Stimulated activated CD4-positive, alpha-beta T cell treated with anti-CD3 and anti-CD28 coated beads, TNF-alpha, amount 100 ng/mL, for 4 hours (primary cell): ENCODE measurements around the gene ENGASE.
A peak's percentile ranks its signal among the peaks of the same experiment; 100 is the strongest.
"Not testable (repeated sequence)": the region's sequence is repeated elsewhere in the genome, so short reads cannot be mapped to it uniquely, and the experiment has no call there.

Experiments
- DNase-seq, 3 experiments: peaks; one replicate each; pipeline ENCODE4 v3.0.0-alpha.2; 2020; ENCODE audit warnings: low read depth in 3 of 3

ENGASE gene

GRCh38 chr17:79051306-79051705 is 23.3 kb upstream of the ENGASE start:
- DNase-seq, result no peak

GRCh38 chr17:79052131-79052530 is 22.5 kb upstream of the ENGASE start:
- DNase-seq, result no peak

- DNase-seq, result no peak
Measured at GRCh38 chr17:79053251-79053925, 21.2 kb upstream of the ENGASE start.

GRCh38 chr17:79054200-79054960 is 20.2 kb upstream of the ENGASE start:
- DNase-seq, result no peak

GRCh38 chr17:79055197-79055596 is 19.4 kb upstream of the ENGASE start:
- DNase-seq, result no peak

GRCh38 chr17:79057737-79058385 is 16.8 kb upstream of the ENGASE start:
- DNase-seq, result no peak

- no peak for DNase-seq
Measured at GRCh38 chr17:79062691-79063090, 11.9 kb upstream of the ENGASE start.

GRCh38 chr17:79064026-79064425 is 10.6 kb upstream of the ENGASE start:
- DNase-seq, result no peak

- peak in 2 of 3 experiments; percentile 26 to 39 for DNase-seq
Measured at GRCh38 chr17:79065105-79065670, 9.4 kb upstream of the ENGASE start.

- no peak for DNase-seq
Measured at GRCh38 chr17:79066963-79067362, 7.7 kb upstream of the ENGASE start.

GRCh38 chr17:79070266-79070880 is 4.3 kb upstream of the ENGASE start:
- DNase-seq, result no peak

- DNase-seq, result no peak
Measured at GRCh38 chr17:79071161-79071740, 3.4 kb upstream of the ENGASE start.

GRCh38 chr17:79072544-79072943 is 2.1 kb upstream of the ENGASE start:
- DNase-seq, result no peak

GRCh38 chr17:79073016-79073705 is 1.5 kb upstream of the ENGASE start:
- DNase-seq, result no peak

- DNase-seq, result no peak
Measured at GRCh38 chr17:79073706-79074088, 927 bp upstream of the ENGASE start.

GRCh38 chr17:79074121-79074648 is 439 bp upstream of the ENGASE start:
- DNase-seq, result not testable (repeated sequence)

GRCh38 chr17:79075446-79075750 is 774 bp downstream of the ENGASE start:
- no peak for DNase-seq

- DNase-seq, result no peak
Measured at GRCh38 chr17:79075861-79076406, 1.3 kb downstream of the ENGASE start.

- DNase-seq, result no peak
Measured at GRCh38 chr17:79077587-79077986, 3.0 kb downstream of the ENGASE start.

- DNase-seq, result no peak
Measured at GRCh38 chr17:79078476-79079190, 4.0 kb downstream of the ENGASE start.
